Measurements from ENCODE around the gene MYL12B.
A peak's percentile ranks its signal among the peaks of the same experiment; 100 is the strongest.
"Not testable (repeated sequence)": the region's sequence is repeated elsewhere in the genome, so short reads cannot be mapped to it uniquely, and the experiment has no call there.

The MYL12B gene

DNA sequence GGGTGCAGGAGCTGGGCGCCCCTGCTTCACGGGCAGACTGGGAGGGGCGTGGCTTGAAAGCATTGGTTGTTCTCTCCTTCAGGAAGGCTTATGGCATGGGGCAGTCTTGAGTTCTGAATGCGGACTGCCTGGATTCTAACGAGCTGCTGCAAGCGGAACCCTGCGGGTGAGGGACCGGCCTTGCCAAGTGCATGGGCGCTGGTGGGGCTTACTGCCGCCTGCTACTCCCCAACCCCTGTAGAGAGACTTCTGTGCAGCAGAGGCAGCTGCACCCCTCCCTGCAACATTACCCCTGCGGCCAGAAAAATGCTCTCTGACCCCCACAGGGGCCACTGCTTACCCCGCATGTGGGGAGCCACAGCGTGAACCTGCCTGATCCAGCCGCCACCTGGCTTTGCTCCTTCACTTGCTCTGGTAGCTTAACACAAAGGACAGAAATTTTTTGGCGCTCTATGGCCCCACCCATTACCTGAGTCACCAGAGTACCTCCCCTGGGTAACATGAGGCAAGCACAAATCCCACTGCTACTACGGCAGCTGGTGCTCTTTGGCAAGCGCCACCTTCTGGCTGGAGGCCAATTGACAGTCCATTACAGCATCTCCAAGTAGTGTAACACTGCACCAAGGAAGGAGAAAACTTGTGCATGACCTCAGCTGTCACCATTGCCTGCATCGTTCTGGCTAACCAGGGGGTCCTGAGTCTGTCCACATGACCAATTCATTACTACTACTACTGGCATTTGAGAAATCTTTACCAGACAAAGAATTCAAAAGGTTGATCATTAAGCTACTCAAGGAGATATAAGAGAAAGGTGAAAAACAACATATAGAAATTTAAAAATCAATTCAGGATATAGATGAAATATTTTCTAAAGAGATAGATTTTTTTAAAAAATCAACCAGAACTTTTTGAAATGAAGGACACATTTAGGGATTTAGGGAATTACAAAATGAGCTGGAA, 35.4 kb downstream of the MYL12B start:
- peak; percentile 89 to 91 for DNase-seq (ENCODE audit: low read depth in 2 of 2)

DNA sequence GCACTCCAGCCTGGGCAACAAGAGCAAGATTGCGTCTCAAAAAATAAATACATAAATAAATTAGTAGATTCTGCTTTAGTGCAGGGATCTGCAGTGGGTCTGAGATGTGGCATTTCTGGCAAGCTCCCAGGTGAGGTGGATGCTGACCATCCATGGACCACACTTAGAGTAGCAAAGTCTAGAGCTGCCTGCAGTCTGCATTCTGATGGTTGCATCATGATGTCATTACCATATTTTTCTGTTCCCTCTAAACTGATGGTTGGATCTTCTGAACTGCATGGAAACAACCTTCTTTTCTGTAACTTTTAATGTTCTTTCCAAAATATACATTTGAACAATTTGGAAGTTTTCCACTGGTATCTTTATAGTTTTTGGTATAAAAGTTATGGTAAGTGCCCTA, 42.9 kb downstream of the MYL12B start:
- no peak for DNase-seq (ENCODE audit: low read depth in 2 of 2)

DNA sequence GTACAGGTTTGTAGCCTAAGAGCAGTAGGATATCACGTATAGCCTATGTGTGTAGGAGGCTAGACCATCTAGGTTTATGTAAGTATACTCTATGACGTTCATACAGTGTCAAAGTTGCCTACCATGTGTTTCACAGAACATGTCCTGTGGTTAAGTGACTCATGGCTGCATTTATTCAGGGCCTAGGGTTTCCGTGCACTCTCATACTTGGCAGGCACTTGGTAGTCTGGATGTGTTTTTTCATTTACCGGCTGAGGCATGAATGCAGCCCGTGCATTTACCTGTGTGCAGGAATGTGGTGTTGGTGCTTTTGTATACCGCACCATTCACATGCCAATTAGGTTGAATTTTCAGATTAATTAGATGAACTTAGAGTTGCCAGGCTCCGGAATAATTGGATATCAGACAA, 43.4 kb downstream of the MYL12B start:
- DNase-seq (ENCODE audit: low read depth in 2 of 2) = peak; percentile 3 to 45

DNA sequence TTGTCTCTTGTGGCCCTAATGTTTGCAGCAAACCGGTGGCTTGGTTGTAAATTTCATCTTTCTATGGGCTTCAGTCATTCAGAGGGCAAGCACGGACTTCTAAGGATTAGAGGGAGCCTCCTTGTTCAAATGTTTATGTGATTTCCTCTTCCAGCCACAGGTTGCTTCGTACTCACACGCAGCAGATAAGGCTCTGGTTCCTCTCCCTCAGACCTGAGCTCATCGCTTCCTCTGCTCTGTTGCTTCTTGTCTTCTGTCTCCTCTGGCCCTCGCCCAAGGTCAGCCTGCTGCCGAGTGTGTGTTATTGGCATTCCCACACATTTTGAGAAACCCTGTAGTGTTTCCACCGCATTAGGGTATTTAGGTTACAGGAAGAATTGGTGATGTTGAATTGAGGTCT, 44.0 kb downstream of the MYL12B start:
- DNase-seq (ENCODE audit: low read depth in 2 of 2) = no peak

DNA sequence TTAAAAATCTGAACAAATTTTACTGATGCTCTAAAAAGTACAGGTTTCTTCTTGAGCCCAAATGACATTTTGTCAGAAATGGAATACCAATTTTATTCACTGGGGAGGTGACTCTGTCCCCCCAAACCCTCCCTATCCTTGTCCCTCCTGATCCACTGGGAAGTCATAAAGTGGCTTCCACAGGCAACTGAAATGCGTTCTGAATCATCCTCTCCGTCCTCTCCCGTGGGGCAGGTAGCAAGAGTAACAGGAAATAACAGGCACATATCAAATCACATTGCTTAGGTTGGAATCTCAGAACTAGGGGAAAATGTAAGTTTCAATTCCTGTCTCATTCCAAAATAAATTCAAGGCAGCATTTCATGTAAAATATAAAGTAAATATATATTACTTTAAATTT, 44.5 kb downstream of the MYL12B start:
- DNase-seq (ENCODE audit: low read depth in 2 of 2) = no peak

DNA sequence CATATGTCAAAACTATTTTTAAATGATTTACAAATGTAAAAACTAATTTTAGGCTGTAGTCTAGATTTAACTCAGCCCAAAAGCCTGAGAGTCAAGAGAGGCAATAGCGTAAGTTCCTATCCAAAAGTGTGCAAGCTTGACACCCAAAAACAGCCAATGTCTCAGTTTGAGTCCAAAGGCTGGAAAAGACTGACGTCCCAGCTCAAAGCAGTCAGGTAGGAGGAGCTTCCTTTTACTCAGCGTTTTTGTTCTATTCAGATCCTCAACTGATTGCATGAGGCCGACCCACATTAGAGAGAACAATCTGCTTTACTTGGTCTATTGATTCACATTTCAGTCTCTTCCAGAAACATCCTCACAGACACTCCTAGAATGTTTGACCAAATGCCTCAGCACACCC, 51.8 kb downstream of the MYL12B start:
- no peak for DNase-seq (ENCODE audit: low read depth in 2 of 2)

DNA sequence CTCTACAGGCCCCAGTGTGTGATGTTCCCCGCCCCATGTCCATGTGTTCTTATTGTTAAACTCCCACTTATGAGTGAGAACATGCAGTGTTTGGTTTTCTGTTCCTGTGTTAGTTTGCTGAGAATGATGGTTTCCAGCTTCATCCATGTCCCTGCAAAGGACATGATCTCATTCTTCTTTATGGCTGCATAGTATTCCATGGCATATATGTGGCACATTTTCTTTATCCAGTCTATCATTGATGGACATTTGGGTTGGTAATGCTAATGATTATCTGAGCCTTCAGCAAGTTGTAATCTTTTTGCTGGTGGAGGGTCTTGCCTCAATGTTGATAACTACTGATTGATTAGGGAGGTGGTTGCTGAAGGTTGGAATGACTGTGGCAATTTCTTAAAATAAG, 53.4 kb downstream of the MYL12B start:
- not testable (repeated sequence) for DNase-seq (ENCODE audit: low read depth in 2 of 2)

DNA sequence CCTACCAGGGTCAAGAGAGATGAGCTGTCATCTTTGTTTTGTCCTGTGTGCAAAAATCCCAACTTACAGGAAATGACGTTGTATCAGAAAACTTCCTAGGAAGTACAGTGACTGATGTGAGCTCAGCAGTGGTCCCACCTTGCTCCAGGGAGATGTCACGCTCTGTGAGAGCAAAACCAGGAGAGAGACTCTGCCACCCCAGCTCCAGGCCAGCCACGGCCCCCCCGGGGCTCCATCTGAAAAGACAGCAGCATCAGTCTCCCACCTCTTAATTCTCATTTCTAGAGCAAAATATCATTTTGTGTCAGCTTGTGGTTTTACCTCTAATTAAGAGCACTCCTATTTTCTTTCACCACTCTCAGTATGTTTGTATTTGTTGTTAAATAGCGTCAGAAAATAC, 57.5 kb downstream of the MYL12B start:
- DNase-seq (ENCODE audit: low read depth in 2 of 2) = peak in 1 of 2 donors; percentile 23

DNA sequence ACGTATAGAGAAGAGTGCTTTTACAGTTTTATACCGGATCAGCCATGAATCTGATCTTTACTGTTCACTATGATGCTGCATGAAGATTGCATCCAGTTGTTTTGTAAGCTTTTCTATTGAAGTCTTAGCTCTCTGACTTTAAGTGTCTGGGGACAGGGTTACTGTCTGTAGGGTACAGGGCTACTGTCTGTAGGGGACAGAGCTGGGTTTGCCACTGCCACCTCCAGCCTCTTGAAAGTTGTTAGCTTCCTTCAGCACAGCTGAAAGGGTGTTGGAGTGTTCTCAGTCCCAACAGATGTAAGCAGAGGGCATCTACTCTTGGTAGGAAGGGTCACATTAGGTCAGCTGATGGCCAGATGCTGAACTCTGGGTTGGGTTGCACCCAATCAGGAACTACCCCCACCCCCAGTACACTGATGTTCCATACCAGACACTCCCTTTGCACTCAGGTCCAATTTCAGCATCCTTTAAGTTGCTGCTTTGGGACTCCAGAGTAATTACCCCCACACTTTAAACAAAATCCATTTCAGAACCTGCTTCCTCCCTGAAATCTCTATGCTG, 58.0 kb downstream of the MYL12B start:
- no peak for DNase-seq (ENCODE audit: low read depth in 2 of 2)

DNA sequence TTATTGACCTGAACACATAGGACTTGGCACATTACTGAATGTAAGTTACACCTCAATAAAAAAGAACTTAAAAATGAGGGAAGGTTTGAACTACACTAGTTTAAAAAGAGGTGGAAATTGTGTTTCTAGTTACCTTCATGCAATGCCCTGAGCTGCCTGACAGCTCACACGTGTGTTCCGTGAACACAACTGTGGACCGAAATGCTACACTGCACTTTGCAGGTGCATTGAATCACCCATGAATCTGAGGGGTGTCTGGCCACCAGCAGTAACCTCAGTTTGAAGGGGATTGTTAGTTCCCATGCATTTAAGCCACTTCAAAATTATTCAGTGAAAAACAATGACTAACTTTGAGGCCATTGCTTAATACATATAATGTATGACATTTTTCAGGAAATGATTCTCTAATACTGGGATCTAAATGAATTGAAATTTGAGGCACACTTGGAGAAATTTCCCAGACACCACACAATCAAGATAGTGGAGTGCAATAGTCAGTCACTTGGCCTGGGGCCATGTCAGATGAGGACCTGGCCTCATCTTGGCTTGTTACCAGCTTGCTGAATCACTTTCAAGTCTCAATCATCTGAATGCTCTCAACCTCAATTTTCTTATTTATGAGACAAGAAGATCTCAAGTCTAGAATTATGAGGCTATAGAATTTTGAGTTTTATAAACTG, 59.3 kb downstream of the MYL12B start:
- DNase-seq (ENCODE audit: low read depth in 2 of 2) = peak in 1 of 2 donors; percentile 27

DNA sequence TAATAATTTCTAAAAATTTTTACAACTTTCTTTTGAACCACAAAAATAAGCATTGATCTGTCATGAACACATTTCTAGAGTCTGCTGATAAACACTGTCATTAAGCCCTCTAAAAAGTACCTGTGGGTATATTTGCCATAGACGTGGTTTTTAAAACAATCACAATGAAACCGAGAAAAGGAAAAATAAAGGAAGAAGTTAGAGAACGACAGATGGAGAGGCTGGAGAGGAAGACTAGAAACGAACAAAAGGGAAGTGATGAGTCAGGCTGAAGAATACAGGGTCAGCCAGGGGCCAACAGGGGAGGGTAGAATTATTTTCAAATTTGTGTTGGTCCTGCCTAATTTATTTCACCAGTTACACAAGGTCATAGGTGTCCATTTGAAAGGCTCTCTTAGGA, 62.0 kb downstream of the MYL12B start:
- DNase-seq (ENCODE audit: low read depth in 2 of 2) = no peak

Measured in stimulated activated CD4-positive, alpha-beta T cell treated with anti-CD3 and anti-CD28 coated beads, Interleukin-4, amount 100 ng/mL, for 48 hours (primary cell).